ENCODE data around the gene NARS2. TPM values are rescaled to one million over a fixed set of nuclear protein-coding genes. Genes with fewer than 3 reads are reported as not detected.
A peak's percentile ranks its signal among the peaks of the same experiment; 100 is the strongest.
"Not testable (repeated sequence)": the region's sequence is repeated elsewhere in the genome, so short reads cannot be mapped to it uniquely, and the experiment has no call there.

Gene NARS2, protein sequence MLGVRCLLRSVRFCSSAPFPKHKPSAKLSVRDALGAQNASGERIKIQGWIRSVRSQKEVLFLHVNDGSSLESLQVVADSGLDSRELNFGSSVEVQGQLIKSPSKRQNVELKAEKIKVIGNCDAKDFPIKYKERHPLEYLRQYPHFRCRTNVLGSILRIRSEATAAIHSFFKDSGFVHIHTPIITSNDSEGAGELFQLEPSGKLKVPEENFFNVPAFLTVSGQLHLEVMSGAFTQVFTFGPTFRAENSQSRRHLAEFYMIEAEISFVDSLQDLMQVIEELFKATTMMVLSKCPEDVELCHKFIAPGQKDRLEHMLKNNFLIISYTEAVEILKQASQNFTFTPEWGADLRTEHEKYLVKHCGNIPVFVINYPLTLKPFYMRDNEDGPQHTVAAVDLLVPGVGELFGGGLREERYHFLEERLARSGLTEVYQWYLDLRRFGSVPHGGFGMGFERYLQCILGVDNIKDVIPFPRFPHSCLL
- 24.5 and 26.9 TPM in 2 replicates for total RNA-seq (2014; rRNA removed; shearing (Covaris generic); ENCODE audit: low replicate concordance)

DNA sequence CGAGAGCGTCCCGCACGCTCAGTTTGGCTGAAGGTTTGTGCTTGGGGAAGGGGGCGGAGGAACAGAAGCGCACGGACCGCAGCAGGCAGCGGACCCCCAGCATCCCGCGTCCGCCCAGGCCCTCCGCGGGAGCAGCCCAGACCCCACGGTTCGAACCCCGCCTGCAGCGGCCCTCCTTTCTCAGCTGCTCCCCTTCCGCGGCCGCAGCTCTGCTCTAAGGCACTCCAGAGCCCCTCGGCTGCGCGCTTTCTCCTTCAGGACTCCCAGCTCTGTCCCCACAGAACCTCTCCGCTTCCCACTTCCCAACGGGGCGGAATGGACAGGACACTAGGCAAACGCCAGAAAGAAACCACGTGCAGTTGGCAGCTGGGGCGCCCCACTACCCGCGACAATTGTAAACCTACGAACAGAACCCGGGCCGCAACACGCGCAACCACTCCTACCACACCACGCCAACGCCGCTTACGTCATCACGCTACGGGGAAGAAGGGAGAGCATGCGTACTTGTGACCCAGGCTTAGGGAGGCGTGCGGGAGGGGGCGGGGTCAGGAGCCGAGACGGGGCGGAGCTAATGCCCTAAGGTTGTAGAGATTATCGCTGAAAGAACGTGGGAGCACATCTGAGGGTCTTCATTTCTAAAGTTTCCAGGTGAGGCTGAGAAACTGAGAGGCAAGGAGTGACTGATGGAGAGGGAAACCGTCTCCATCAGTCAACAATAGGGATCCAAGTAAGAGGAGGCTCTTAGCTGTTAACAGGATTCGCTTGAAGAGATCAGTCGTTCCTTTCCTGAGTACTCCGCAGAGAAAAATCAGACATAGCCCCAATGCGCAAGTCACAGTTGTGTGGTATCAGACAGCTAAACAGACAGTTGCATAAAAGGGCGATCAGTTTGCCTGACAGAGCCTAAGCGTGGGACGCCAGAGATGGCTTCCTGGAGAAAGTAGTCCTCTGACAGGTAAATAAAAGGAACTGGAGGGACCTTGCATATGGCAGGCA lies at the start of gene NARS2:
NARS2 (minus strand) TSS at position 479 of the 996 bp plus-strand sequence; CDS start at position 103, 376 bp downstream.
- peak; percentile 88 for DNase-seq (ENCODE audit: low read depth)
- in situ Hi-C loops (cut with HindIII; ENCODE audit: low pct_unique_long_range_greater_than_20kb, low sequenced_read_pairs): no loop called here

DNA sequence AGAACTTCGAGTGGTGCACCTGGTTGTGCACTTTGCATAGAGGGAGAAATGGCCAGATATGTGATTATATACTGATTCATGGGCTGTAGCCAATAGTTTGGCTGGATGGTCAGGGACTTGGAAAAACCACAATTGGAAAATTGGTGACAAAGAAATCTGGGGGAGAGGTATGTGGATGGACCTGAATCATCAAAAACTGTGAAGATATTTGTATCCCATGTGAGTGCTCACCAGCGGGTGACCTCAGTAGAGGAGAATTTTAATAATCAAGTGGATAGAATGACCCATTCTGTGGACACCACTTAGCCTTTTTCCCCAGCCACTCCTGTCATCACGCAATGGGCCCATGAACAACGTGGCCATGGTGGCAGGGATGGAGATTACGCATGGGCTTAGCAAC lies 48.0 kb upstream of the NARS2 start:
- in situ Hi-C loops (cut with HindIII; ENCODE audit: low pct_unique_long_range_greater_than_20kb, low sequenced_read_pairs): no loop called here
- DNase-seq (ENCODE audit: low read depth): no peak

DNA sequence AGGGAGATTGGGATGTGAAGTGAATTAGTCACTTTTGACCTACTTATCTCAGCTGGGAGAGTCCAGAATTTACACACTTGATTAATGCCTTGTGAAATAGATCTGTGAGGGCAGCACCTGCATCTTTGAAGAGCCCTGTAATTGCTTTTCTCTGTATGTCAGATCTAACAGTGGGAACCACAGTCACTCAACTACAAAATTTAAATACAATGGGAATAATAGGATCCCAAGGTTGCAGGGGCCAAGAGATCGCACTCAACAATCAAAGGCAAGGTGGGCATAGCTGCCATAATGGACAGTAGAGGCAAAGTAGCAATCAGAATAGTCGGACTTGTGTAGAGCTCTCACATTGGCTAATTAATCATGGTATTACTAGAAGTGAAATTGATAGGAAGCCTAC lies 45.5 kb upstream of the NARS2 start:
- DNase-seq (ENCODE audit: low read depth): no peak
- in situ Hi-C loops (cut with HindIII; ENCODE audit: low pct_unique_long_range_greater_than_20kb, low sequenced_read_pairs): no loop called here

DNA sequence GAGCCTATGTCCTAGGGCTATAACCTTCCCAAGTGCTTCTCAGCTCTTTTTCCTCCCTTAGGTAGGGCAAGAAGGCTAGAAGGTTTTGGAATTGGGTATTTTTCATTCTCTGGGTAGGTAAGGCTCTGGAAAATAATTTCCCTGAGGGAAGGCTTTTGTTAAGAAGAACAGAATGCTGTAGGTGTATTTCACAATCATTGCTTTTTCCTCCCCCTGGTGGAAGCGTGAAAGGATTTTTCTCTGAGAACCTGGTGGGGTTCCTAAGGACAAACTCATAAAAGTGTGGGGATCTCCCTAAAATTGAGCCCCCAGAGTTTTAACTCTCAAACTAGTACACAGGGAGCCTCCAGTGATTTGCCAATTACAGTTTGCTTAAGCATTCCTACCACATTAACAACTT lies 41.1 kb upstream of the NARS2 start:
- in situ Hi-C loops (cut with HindIII; ENCODE audit: low pct_unique_long_range_greater_than_20kb, low sequenced_read_pairs): no loop called here
- DNase-seq (ENCODE audit: low read depth): no peak

DNA sequence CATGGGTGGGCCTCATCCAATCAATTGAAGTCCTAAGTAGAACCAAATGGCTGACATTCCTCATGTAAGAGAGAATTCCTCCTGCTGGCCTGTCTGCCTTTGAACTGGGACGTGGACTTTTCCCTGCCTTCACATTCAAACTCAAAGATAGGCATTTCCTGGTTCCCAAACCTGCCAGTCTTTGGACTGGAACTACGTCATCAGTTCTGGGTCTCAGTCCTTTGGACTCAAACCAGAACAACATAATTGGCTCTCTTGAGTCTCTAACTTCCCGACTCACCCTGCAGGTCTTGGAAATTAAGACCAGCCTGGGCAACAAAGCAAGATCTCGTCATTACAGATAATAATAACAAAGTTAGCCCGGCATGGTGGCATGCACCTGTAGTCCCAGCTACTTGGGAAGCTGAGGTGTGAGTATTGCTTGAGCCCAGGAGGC lies 38.7 kb upstream of the NARS2 start:
- in situ Hi-C loops (cut with HindIII; ENCODE audit: low pct_unique_long_range_greater_than_20kb, low sequenced_read_pairs): no loop called here
- DNase-seq (ENCODE audit: low read depth): no peak

DNA sequence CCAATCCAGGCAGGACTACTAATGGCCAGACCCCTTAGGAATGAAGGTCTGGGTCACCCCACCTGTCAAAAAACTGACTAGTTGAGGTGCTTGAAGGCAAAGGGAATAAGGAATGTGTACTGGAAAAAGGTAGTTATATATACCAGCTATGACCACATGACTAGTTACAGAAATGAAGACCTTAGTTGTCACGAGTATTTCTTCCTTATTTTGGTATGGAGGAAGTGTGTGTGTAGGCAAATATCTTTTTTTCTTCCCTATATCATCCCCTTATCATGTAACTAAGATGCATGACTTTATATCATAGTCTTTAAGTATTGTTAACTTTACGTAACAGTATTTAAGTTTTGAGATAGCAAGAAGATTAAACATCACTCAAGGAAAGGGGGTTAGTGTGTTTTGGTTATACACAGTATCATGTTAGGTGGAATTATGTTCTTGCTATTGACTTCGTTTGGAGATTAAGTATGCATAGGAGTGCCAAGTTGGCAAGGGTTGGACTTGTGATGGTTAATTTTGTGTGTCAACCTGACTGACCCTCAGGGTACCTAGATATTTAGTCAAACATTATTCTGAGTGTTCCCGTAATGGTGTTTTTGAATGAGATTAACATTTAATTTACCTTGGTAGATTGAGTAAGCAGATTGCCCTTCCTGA lies 38.2 kb upstream of the NARS2 start:
- in situ Hi-C loops (cut with HindIII; ENCODE audit: low pct_unique_long_range_greater_than_20kb, low sequenced_read_pairs): no loop called here
- DNase-seq (ENCODE audit: low read depth): no peak

DNA sequence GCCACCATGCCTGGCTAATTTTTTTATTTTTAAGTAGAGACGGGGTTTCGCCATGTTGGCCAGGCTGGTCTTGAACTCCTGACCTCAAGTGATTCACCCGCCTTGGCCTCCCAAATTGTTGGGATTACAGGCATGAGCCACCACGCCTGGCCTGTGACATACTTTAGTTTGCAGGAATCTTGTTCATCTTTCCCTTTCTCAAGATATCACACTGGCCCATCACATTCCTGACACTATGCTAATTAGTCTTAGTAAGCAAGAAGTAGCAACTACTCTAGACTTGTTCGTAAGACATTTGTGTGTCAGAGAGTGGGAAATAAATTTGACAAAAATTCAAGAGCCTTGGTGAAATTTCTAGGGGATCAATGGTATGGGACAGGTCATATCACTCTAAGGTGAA lies 34.7 kb upstream of the NARS2 start:
- in situ Hi-C loops (cut with HindIII; ENCODE audit: low pct_unique_long_range_greater_than_20kb, low sequenced_read_pairs); DNase-seq (ENCODE audit: low read depth): not testable (repeated sequence)

DNA sequence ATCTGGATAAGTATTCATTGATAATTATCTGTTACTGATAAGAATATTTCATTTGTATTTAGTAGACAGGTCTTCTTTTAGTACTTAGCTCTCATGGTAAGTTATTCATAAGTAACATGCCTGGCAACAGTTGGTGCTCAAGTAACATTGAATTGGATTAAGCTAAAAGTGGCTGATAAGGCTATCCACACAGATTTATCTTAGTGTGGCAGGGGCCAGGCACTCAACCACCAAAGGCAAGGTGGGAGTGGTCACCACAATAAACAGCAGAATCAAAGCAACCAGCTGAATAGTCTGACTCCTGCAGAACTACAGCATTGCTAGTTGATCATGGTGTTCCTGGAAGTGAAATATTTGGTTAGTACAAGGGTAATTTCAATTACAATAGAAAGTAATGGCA lies 33.0 kb upstream of the NARS2 start:
- DNase-seq (ENCODE audit: low read depth): no peak
- in situ Hi-C loops (cut with HindIII; ENCODE audit: low pct_unique_long_range_greater_than_20kb, low sequenced_read_pairs): no loop called here

DNA sequence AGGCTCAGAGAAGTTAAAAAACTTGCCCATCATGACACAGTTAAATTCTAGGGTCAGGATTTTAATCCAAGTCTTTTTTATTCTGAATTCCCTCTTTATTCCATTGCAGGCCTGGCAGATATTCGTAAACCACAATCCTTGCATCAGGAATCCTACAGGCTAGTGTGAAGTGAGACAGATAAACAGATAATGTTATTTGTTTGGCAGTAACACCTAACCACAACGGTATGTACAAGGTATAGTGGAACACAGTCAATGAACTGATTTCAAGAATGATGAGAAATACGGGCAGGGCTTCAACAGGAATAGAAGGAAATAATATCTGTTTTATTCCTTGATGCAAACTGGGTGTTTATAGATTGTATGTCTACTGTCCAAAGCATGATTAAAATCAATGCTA lies 32.0 kb upstream of the NARS2 start:
- DNase-seq (ENCODE audit: low read depth): no peak
- in situ Hi-C loops (cut with HindIII; ENCODE audit: low pct_unique_long_range_greater_than_20kb, low sequenced_read_pairs): no loop called here

DNA sequence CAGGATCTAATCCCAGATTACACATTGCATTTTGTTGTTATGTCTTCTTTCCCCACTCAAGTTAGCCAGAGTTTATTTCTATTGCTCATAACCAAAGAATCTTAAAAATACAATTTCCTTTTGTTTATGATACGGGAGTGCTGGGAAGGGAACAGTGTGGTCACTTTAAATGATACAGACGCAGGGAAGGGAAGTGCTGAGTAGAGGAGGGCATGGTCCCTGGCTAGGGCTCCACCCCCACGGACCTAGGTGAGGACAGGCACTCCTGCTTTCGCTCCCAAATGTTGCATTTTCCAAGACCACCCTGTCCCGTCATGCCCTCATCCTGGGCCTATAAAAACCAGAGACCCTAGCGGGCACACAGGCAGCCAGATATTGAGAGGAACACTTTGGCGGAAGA lies 30.6 kb upstream of the NARS2 start:
- in situ Hi-C loops (cut with HindIII; ENCODE audit: low pct_unique_long_range_greater_than_20kb, low sequenced_read_pairs): no loop called here

DNA sequence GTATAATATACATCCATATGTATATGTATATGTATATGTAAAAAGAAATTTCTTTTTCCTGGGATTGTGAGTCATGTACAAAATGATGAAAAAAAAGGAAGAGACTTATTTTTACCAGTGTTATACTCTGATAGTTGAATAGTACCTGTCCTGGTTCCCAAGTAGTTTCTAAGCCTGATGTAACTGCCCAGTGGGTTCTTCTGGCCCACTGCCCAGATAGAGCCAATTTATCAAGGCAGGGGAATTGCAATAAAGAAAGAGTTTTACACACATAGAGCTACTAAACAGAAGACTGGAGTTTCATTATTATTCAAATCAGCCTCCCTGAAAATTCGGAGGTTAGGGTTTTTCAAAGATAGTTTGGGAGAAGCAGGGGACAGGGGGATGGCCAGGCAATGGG lies 29.1 kb upstream of the NARS2 start:
- no peak for DNase-seq (ENCODE audit: low read depth)
- in situ Hi-C loops (cut with HindIII; ENCODE audit: low pct_unique_long_range_greater_than_20kb, low sequenced_read_pairs): no loop called here

More for the DNA sequence above, 30.6 kb upstream of the NARS2 start:
- no peak for DNase-seq (ENCODE audit: low read depth)

DNA sequence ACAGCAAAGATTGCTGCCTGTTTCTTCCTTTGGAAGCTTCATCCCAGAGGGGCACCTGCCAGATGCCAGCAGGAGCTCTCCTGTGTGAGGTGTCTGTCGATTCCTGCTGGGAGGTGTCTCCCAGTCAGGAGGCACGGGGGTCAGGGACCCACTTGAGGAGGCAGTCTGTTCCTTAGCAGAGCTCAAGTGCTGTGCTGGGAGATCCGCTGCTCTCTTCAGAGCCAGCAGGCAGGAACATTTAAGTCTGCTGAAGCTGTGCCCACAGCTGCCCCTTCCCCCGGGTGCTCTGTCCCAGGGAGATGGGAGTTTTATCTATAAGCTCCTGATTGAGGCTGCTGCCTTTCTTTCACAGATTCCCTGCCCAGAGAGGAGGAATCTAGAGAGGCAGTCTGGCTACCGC lies 28.1 kb upstream of the NARS2 start:
- in situ Hi-C loops (cut with HindIII; ENCODE audit: low pct_unique_long_range_greater_than_20kb, low sequenced_read_pairs); DNase-seq (ENCODE audit: low read depth): not testable (repeated sequence)

DNA sequence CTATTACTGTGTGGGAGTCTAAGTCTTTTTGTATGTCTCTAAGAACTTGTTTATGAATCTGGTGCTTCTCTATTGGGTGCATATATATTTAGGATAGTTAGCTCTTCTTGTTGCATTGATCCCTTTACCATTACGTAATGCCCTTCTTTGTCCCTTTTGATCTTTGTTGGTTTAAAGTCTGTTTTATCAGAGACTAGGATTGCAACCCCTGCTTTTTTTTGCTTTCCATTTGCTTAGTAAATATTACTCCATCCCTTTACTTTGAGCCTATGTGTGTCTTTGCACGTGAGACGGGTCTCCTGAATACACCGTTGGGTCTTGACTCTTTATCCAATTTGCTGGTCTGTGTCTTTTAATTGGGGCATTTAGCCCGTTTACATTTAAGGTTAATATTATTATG lies 26.4 kb upstream of the NARS2 start:
- in situ Hi-C loops (cut with HindIII; ENCODE audit: low pct_unique_long_range_greater_than_20kb, low sequenced_read_pairs); DNase-seq (ENCODE audit: low read depth): not testable (repeated sequence)

DNA sequence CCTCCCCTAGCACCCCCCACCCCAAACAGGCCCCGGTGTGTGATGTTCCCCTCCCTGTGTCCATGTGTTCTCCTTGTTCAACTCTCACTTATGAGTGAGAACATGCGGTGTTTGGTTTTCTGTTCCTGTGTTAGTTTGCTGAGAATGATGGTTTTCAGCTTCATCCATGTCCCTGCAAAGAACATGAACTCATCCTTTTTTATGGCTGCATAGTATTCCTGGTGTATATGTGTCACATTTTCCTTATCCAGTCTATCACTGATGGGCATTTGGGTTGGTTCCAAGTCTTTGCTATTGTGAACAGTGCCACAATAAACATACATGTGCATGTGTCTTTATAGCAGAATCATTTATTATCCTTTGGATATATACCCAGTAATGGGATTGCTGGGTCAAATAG lies 22.9 kb upstream of the NARS2 start:
- DNase-seq (ENCODE audit: low read depth); in situ Hi-C loops (cut with HindIII; ENCODE audit: low pct_unique_long_range_greater_than_20kb, low sequenced_read_pairs): not testable (repeated sequence)

DNA sequence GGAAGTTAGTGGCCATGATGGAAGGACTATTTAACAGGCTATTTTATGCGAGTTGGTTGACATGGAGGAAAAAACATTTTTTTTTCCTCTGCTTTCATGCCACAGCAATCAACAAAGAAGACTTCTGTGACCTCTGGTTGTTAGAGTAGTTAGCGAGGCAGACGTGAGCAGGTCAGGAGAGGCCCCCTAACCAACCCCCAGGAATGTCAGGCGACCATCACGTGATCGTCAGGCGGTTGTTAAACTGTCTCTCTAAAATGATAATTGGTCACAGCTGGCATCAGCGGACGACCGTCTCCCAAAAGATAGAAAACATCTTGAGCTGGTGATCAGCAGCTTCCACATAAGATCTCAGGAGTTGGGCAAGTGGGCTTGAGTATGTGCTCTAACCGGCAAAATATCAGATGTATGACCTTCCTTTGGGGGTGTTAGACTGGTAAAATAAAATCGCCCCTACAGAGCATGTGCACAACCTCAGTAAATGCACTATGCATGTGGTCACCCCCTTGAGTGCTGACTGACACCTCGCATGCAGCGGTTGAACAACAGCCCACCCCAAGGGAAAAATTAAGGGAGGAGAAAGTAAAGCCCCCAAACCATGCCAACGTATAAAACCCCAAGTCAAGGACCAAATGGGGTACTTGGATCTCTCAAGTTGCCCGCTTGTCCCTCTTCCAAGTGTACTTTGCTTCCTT lies 20.9 kb upstream of the NARS2 start:
- DNase-seq (ENCODE audit: low read depth): no peak
- in situ Hi-C loops (cut with HindIII; ENCODE audit: low pct_unique_long_range_greater_than_20kb, low sequenced_read_pairs): no loop called here

DNA sequence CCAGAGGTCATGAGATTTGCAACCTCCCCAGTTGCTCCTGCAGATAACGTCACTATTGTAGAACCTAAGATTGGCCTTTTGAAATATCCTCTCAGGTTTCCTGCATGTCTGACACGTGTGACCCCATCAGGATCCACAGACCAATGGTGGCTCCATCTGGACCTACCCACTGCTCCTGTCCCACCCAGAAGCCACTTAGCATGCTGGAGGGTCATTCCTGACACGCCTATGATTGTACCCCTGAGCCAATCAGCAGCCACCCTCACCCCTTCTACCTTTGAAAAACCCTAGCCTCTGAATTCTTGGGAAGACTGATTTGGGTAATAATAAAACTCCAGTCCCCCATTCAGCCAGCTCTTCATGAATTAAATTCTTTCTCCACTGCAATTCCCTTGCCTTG lies 20.1 kb upstream of the NARS2 start:
- no peak for DNase-seq (ENCODE audit: low read depth)
- in situ Hi-C loops (cut with HindIII; ENCODE audit: low pct_unique_long_range_greater_than_20kb, low sequenced_read_pairs): no loop called here

DNA sequence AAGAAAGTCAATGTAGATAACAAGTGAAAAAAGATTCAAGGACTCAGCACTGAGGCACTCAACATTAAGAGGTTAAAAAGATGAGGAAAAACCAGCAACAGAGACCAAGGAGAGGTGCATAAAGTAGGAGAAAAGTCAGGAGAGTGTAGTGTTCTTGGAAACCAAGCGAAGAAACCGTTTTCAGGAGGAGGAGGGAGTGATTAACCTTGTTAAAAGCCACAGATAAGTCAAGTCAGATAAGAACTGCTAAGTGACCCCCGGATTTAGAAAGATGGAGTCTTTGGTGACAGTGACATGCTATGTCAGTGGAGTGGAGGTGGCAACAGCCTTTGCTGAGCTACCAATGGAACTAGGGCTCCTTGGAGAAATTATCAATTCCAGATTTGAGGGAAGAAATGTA lies 13.9 kb upstream of the NARS2 start:
- DNase-seq (ENCODE audit: low read depth): no peak
- in situ Hi-C loops (cut with HindIII; ENCODE audit: low pct_unique_long_range_greater_than_20kb, low sequenced_read_pairs): no loop called here

DNA sequence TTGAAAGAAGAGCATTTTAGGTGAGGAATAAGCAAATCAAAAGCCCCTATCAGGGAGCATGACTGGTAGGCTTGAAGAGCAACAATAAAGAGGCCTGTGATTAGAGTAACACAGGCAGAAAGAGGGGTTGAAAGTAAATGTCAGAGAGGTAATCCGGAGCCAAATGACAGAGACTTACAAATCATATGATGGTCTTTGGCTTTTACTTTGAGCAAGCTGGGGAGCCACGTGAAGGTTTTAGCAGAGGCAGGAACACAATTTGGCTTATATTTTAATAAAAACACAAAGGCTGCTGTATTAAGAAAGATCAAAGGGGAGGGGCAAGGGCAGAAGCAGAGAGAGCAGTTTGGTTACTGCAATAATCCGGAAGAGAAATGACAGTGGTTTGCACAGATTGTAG lies 12.8 kb upstream of the NARS2 start:
- no peak for DNase-seq (ENCODE audit: low read depth)
- in situ Hi-C loops (cut with HindIII; ENCODE audit: low pct_unique_long_range_greater_than_20kb, low sequenced_read_pairs): no loop called here
